Central memory CD4-positive, alpha-beta T cell (primary cell): ENCODE measurements around the gene GRAMD2A.

ENCODE experiments used
- DNase-seq: peaks from one replicate; pipeline ENCODE4 v3.0.0; 2022

Gene GRAMD2A

GRCh38 chr15:72216079-72216478, 18.5 kb upstream of the GRAMD2A start:
- no peak for DNase-seq

- no peak for DNase-seq
These were observed 10.0 kb upstream of the GRAMD2A start for GRCh38 chr15:72207558-72208085.

GRCh38 chr15:72206677-72207000, 9.1 kb upstream of the GRAMD2A start:
- no peak for DNase-seq

- DNase-seq = no peak
These were observed 8.5 kb upstream of the GRAMD2A start for GRCh38 chr15:72205896-72206676.

GRCh38 chr15:72205273-72205672, 7.7 kb upstream of the GRAMD2A start:
- DNase-seq = no peak

- DNase-seq = no peak
These were observed 5.9 kb upstream of the GRAMD2A start for GRCh38 chr15:72203507-72203837.

GRCh38 chr15:72202801-72203506, 5.4 kb upstream of the GRAMD2A start:
- no peak for DNase-seq

- no peak for DNase-seq
These were observed 4.7 kb upstream of the GRAMD2A start for GRCh38 chr15:72202302-72202701.

- DNase-seq = no peak
These were observed 3.9 kb upstream of the GRAMD2A start for GRCh38 chr15:72201391-72201921.

GRCh38 chr15:72200395-72201237, 3.0 kb upstream of the GRAMD2A start:
- no peak for DNase-seq

GRCh38 chr15:72199721-72200212, 2.2 kb upstream of the GRAMD2A start:
- peak; percentile 64 for DNase-seq

- DNase-seq = no peak
These were observed 1.6 kb upstream of the GRAMD2A start for GRCh38 chr15:72199205-72199515.

GRCh38 chr15:72198356-72199204, 993 bp upstream of the GRAMD2A start:
- no peak for DNase-seq

- DNase-seq = no peak
These were observed 537 bp downstream of the GRAMD2A start for GRCh38 chr15:72197041-72197459.

- no peak for DNase-seq
These were observed 1.1 kb downstream of the GRAMD2A start for GRCh38 chr15:72196409-72197040.

GRCh38 chr15:72195101-72195511, 2.5 kb downstream of the GRAMD2A start:
- DNase-seq = no peak

- DNase-seq = no peak
These were observed 3.7 kb downstream of the GRAMD2A start for GRCh38 chr15:72193836-72194396.

GRCh38 chr15:72192416-72192815, 5.2 kb downstream of the GRAMD2A start:
- no peak for DNase-seq

- no peak for DNase-seq
These were observed 8.2 kb downstream of the GRAMD2A start for GRCh38 chr15:72189250-72189902.

GRCh38 chr15:72184165-72184811, 13.3 kb downstream of the GRAMD2A start:
- DNase-seq = no peak
